ENCODE data around the gene MEDAG.

Gene MEDAG

DNA sequence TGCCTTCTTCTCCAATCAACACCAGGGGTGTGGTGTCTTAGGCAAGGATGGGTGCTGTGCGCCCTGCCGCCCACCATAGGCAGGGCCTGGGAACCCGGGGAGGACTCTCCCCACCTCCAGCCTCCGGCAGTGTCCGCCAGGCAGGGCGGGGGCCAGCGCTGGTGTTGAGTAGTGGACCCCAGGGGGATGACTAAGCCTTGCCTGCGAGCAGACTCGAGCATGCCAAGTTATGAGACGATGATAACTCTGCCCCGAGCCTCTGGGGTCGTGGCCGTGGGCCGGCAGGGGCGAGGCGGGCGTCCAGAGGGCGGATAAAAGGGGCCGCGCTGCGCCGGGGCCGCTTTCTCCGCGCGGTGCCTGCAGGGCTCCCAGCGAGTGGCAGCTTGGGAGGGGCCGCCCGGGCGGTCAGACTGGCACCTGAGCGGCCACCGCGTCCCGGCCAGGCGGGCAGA is at the start of gene MEDAG:
TSS of gene MEDAG (plus strand) at position 340 of the 452 bp plus-strand sequence. CDS start 245 bp downstream, outside the sequence.
- DNase-seq (ENCODE audit: low read depth), result no peak

DNA sequence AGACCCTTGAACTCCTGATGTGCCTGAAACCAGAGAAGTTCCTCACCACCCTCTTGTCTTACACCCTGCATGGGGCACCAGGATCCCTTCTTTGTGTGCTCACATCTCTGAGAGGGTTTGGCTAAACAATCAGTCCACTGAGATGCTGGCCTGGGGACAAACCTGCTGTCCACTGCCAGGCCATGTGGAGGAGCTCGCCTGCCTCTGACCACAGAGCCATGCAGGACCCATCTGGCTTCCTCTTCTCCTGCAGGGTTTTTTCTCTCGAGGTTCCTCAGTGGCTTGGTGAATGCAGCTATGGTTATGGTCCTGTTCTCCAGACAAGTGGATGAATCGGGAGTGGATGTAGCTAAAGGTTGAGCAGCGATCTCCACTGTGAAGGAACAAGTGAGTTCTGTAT is 49.1 kb upstream of the MEDAG start:
- no peak for DNase-seq (ENCODE audit: low read depth)

- no peak for DNase-seq (ENCODE audit: low read depth)
Measured at GRCh38 chr13:30857636-30858035, 48.4 kb upstream of the MEDAG start.

GRCh38 chr13:30859326-30859725 is 46.7 kb upstream of the MEDAG start:
- DNase-seq (ENCODE audit: low read depth), result no peak

DNA sequence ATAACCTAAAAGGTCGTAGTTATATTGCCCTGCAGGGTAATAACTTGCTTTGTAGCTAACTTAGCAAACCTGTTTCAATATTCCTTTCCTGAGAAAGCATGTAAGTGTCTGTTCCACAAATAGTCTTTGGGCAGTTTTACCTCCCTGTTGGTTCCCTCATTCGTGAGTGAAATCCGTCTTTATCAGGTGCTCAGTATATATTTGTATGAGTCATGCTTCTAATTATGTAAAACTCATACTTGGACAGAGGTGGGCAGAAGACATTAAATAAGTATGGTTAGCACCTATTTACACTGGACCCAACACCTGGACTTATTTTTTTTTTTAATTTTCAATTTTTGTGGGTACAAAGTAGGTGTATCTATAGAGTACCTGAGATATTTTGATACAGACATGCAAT is 44.9 kb upstream of the MEDAG start:
- no peak for DNase-seq (ENCODE audit: low read depth)

DNA sequence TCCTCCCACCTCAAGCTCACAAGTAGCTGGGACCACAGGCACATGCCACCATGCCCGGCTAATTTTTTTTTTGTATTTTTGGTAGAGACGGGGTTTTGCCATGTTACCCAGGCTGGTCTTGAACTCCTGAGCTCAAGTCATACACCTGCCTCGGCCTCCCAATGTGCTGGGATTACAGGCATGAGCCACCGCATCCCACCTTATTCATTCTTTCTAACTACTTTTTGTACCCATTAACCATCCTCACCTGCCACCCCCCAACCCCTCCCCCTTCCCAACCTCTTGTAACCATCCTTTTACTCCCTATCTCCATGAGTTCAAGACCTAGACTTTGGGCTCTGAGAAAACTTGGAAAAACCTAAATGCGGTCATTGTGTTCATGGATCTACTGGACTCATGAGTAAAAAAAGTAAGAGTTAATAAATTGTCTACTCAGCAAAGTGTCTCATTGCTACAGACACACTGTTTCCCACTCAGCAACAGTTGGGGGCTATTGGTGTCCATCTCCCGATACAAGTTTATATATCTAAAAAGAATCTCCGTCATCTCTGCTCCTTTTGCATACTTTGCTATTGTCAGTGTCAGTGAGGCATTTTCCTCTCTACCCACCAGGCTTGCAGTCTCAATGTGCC is 44.1 kb upstream of the MEDAG start:
- DNase-seq (ENCODE audit: low read depth), result no peak

DNA sequence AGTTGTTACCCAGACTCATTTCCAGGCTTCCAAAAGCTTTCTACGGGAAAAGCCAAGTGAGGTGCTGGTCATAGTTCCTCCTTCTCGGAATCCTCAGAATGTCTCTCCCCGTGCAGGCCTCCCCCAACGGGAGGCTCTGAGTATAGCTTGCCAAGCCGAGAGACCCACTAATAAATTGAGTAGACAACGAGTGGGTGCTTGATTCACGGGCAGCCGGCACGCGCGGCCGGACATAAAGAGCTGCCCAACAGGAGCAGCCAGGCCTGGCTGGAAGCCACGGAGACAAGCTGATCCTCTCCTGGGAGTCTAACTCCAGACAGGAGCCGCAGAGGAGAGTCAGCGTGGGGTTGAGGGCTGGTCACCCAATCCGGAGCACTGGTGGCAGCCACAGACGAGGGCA is 43.4 kb upstream of the MEDAG start:
- no peak for DNase-seq (ENCODE audit: low read depth)

- DNase-seq (ENCODE audit: low read depth), result no peak
Measured at GRCh38 chr13:30863231-30863630, 42.8 kb upstream of the MEDAG start.

DNA sequence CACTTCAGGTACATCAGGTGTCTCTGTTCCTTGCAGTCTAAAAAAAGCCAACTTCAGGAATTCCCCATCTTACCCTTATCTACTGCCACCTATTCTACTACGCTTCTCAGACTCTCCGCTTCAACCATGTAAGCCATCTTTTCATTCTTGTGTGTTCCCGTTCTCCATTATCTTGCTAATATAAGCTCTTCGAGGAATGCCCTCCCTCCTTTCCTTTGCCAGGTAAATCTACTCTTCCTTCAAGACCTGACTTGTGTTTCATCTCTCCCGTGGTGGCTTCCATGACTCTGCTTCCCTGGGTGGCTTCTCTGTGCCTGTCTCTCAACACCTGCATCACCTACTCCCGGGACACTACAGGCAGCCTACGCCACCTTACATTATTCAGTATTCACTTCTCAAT is 42.3 kb upstream of the MEDAG start:
- DNase-seq (ENCODE audit: low read depth), result no peak

GRCh38 chr13:30864433-30865122 is 41.5 kb upstream of the MEDAG start:
- DNase-seq (ENCODE audit: low read depth), result no peak

DNA sequence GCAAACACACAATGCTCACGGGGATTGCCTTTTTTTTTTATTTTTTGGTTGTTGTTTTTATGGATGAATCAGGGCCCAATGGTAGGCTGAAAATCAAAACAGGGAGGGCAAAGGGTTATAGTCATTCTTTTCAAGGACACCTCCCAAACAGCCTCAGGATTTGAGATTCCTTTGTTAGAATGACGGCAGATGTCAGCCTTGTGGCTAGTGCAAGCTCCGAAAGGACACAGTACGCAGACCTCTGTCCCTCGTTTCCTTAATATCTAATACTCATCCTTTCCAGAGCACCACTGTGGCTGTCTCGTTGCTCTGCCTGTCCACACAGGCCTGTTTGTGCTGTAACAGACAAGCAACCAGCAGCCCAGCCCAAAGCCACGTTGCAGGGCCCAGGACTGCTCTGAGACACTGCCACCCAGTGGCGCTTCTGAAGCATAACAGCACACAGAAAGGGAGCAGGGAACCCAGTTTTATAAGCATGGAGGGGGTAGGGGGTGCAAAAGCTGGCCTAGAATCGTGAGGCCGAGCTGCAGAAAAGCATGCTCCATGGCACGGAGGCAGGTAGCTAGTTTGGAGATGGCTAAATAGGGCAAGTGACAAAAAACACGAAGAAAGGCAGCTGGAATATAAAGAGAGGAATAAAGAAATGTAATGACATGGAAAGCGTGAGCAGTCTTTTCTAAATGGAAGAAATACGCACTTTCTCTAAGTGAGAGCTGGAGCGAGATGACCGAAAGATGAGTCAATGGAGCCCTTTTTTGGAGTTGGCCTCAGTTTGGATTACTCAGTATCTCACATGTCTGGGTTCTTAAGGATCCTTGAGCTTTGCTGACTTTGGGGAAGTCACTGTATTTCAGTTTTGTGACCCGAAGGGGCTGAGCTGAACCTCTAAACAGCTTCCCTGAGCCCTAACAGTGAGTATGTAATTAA is 40.7 kb upstream of the MEDAG start:
- peak; percentile 28 for DNase-seq (ENCODE audit: low read depth)

DNA sequence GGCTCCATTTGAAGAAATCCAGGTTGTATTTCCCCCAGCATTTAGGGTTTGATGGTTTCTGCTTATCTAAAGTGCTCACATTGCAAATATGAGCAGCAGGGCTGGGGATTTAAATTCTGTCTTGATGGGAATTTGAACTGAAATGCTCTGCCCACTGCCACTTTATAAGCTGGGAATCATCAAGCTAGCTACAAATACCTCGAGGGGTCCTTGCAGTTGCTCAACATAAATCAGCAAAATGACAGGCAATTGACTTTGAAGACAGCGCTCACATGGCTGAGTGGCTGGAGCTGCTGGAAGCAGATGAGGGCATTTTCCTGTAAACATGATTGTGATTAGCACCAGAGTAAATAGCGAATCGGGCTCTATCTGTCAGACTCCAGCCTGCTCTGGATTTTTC is 39.4 kb upstream of the MEDAG start:
- no peak for DNase-seq (ENCODE audit: low read depth)

DNA sequence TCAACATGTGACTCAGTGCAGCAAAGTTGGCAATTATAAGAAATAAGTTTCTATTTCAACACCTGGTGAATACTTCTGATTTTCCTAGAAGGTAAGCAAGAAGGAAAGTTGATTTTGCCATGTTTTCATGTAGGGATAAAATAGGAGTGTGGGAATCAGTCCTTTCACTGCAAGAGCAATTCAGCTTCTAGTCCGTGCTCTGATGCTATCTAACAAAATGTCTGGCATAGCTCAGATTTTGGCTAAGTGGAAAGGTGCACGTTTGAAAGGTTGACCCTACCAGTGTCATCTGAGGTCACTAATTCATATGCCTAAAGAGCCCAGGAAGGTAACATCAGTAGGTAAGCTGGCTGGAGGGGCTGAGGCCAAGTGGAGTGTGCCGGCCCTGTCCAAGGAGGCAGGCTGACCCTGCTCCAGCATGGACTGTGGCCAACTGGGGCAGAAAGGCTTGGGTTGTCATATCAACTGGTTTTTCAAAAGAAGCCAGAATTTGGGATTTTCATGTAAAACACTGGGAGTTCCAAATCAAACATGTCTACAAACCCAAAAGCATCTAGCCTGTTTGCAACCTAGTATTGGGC is 38.9 kb upstream of the MEDAG start:
- no peak for DNase-seq (ENCODE audit: low read depth)

DNA sequence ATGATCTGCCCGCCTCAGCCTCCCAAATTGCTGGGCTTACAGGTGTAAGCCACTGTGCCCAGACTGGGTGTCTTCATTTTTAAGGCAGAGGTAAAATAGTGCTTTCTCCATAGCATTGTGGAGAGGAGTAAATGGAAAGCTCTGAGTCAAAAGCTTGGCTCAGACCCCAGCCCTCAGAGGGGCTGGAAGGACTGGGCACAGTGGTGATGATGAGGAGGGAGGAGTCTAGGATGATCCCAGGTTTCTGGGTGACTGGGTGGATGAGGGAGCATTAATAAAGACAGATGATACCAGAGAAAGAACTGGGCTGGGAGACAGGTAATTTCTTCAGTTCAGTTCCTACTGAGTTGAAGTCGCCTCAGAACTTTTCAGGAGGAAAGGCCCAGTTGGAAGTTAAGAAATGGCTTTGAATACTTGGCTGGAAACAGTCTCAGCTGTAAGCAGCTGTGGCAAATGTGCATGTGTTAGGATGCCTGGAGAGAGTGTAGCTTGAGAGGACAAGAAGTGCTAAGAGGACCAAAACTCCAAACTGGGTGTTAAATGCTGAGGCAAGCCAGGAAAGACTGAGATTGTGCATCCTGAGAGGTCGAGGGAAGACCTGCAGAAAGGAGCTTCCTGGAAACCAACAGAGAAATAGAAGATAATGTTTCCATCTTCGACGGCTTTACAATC is 37.1 kb upstream of the MEDAG start:
- no peak for DNase-seq (ENCODE audit: low read depth)

GRCh38 chr13:30869491-30869890 is 36.6 kb upstream of the MEDAG start:
- no peak for DNase-seq (ENCODE audit: low read depth)

GRCh38 chr13:30870049-30870884 is 35.8 kb upstream of the MEDAG start:
- DNase-seq (ENCODE audit: low read depth), result no peak

- no peak for DNase-seq (ENCODE audit: low read depth)
Measured at GRCh38 chr13:30870916-30871587, 35.0 kb upstream of the MEDAG start.

- DNase-seq (ENCODE audit: low read depth), result no peak
Measured at GRCh38 chr13:30871588-30872275, 34.3 kb upstream of the MEDAG start.

- no peak for DNase-seq (ENCODE audit: low read depth)
Measured at GRCh38 chr13:30872276-30872594, 33.8 kb upstream of the MEDAG start.

Data from activated T-helper 9 cell treated with anti-CD3 and anti-CD28 coated beads, Interleukin-2, amount 50 U/mL, for 16 hours (primary cell).